SH-SY5Y (cell line): ENCODE data around the gene PRADC1.

Source experiments
- GATA2 ChIP-seq: IDR thresholded peaks from 2 replicates; pipeline ENCODE4 v1.6.1; 2011; ENCODE audit warnings: mild to moderate bottlenecking, low read depth, low read length
- GATA3 ChIP-seq: IDR thresholded peaks from 2 replicates; pipeline ENCODE4 v1.6.1; 2011; ENCODE audit warnings: low read depth, mild to moderate bottlenecking, low read length, moderate library complexity

GRCh38 chr2:73237168-73237567 is 4.1 kb upstream of the PRADC1 start:
- TF ChIP-seq GATA3 (no peak), GATA2 (no peak)
